GM21526 (cell line): ENCODE results near the gene NPEPL1.
"Not testable (repeated sequence)": the region's sequence is repeated elsewhere in the genome, so short reads cannot be mapped to it uniquely, and the experiment has no call there.

Source experiments
- ATAC-seq: cut with Tn5 transposase; IDR thresholded peaks from one replicate; pipeline ENCODE4 v1.9.1; 2021; ENCODE audit warnings: moderate library complexity; ENCODE audit not compliant: unreplicated experiment, low FRiP score

NPEPL1 gene

DNA sequence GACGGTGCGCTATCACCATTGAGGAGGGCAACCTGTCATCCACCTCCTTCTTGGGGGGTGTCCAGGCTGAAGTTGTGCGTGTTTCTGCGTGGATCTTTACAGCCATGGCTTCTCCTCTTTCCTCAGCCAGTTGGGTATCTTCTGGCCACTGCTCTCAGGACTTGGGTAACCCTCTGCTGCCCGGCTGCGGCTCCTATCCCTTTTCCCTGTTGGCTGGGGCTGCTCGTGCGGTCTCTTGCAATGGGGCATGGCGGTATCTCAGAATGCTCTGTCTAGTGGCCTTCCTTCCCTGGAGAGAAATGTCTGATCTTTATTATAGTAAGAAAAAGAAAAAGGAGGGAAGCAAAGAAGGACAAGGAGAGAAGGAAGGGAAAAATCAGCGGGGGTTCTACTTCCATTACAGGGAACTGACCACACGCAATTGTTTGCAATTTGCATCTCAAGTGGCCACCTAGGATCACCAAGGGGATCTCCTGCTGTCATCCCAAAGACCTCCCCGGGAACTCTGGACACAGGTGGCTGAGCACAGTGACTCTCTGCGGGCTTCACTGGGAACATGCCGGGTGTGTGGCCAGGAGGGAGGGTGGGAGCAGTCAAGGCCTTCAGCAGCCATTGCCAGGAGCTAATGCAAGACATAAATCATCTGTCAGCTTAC is 60.8 kb downstream of the NPEPL1 start:
- ATAC-seq = no peak

GRCh38 chr20:58753922-58754551 is 61.4 kb downstream of the NPEPL1 start:
- no peak for ATAC-seq

DNA sequence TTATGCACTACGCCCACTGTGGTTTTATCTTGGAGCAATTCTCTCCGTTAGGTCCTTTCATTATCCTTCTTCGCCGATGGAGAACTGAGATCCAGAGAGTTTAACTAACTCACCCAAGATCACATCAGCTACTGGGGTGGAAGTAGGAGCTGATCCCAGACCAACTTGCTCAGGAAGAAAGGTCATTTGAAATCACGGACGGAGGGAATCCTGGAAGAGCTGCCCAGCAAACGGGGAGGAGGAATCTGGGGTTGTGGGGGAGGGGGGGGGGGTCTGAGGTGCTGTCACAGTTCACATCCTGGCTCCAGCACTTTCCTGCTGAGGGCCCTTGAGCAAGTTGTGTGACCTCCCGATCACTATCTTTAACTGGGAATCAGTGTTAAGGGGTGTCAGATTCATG is 62.0 kb downstream of the NPEPL1 start:
- no peak for ATAC-seq

DNA sequence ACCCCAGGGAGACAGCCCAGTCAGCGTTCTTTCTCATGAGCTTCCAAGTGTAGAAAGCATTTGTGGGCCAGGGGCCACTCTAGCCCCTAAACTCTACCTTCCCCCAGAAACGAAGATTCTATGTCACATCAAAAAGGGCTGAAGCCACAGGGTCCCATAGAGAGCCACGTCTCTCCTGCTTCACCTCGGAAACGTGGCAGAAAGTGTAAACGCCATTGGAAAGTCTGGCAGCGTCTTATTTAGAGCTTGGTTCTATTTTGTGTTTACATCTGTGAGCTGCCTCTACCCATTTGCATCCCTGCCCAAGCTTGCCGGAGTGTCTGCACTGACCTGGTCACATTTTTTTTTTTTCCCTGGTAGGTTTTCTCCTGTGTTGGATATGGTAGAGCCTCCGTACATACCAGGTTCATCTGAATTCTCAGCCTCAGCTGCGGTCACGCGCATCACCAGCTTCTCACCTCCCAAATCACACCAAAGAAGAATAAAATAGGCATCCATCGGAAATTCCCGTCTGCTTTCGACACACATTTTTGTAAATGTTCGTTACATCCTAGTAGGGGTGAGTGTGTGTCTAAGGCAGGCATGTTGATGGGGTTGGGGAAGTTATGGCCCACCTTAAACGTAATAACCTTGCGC is 62.6 kb downstream of the NPEPL1 start:
- no peak for ATAC-seq

DNA sequence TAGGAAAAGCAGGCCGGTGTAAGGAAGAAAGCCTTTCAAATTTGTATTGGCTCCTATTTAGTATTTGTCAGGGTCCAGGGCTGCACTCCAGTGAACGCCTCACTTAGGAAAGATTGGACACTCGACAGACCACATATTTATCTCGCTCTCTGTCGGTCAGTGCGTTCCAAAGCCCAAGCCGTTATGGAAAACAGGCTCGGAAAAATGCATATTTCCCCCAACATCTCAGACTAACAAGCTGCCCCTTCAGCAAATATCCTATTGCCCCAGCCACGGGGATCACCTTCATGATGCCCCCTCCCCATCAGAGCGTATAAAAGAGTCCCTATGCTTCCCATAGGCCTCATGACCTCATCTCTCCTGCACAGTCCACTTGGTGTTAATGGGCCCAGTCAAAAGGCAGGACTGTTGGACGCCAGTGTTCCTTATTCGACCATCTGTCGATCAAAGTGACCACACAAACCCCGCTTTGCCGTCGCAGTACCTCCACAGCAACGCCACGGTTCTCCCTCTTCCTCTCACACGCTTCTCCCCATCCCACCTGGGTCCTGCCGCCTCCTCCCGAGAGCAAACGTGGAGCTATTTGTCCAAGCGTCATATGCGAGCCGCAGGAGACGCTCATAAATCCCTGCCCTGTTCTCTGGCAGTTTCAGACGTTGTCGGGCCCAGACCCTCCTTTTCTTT is 63.3 kb downstream of the NPEPL1 start:
- no peak for ATAC-seq

GRCh38 chr20:58756450-58756775 is 63.8 kb downstream of the NPEPL1 start:
- no peak for ATAC-seq

- not testable (repeated sequence) for ATAC-seq
These were observed 65.0 kb downstream of the NPEPL1 start for GRCh38 chr20:58757647-58758046.

DNA sequence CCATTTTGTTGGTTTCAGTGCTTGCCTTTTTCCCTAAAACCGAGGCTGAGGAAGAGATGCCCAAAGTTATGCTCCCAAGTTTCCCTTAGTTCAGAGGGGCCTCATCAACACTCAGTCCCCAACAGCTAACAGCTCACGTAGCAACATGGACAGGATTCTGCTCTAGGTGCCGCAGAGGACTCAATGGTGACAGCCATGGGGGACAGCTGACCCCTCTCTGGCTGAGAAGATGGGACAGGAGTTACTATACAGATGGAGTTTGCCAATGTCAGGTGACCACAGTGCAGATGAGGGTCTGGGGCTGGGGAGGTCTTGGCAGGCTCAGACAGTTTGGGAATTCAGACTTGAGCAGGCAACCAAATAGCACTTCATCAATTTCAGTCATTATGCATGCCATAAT is 67.3 kb downstream of the NPEPL1 start:
- ATAC-seq = no peak

- no peak for ATAC-seq
These were observed 68.3 kb downstream of the NPEPL1 start for GRCh38 chr20:58760856-58761255.

GRCh38 chr20:58762120-58762519 is 69.5 kb downstream of the NPEPL1 start:
- ATAC-seq = no peak

DNA sequence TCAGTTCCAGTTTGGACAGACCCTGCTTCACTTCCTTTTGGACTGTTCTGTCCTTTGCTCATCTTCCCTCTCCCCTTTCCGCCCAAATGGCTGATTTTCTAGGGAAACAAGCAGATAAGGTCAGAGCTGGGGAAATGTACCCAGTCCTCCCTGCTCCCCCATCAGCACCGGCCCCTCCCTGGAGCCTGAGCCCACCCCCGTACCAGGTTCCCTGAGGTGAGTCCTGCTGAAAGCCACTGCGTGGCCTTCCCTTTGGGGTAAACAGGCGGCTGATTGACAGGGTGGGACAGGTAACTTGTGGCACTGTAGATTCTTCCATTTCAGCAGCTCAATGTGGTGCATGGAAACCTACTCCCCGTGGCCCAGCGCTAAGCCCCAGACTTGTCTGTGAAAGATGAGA is 70.5 kb downstream of the NPEPL1 start:
- ATAC-seq = no peak
